IgD-negative memory B cell (primary cell): ENCODE data around the gene AGBL5. TPM values are rescaled to one million over a fixed set of nuclear protein-coding genes. Genes with fewer than 3 reads are reported as not detected.

Experiments used
- H3K27ac Mint-ChIP-seq, 3 donors: one replicate each; pipeline ENCODE4 v1.8.0; 2020 to 2022; ENCODE audit warnings: mild to moderate bottlenecking in 3 of 3, mixed read lengths in 3 of 3, moderate library complexity in 1 of 3
- H3K27me3 Mint-ChIP-seq: one replicate; pipeline ENCODE4 v1.8.0; 2021; ENCODE audit warnings: mixed read lengths
- H3K36me3 Mint-ChIP-seq: one replicate; pipeline ENCODE4 v1.8.0; 2020; ENCODE audit warnings: mild to moderate bottlenecking, mixed read lengths
- H3K4me1 Mint-ChIP-seq, 3 donors: one replicate each; pipeline ENCODE4 v1.8.0; 2020 to 2022; ENCODE audit warnings: mixed read lengths in 3 of 3, mild to moderate bottlenecking in 1 of 3
- H3K4me3 Mint-ChIP-seq, 4 donors: one replicate each; pipeline ENCODE4 v1.8.0; 2020 to 2022; ENCODE audit warnings: mild to moderate bottlenecking in 4 of 4, mixed read lengths in 4 of 4, moderate library complexity in 3 of 4
- H3K9me3 Mint-ChIP-seq, 3 donors: one replicate each; pipeline ENCODE4 v1.8.0; 2020 to 2021; ENCODE audit warnings: mixed read lengths in 3 of 3, mild to moderate bottlenecking in 1 of 3
- polyA plus RNA-seq: library from polyadenylated mRNA; unstranded; fragments of 300-500 nt; fragmentation: Illumina TruSeq; gene quantifications from one replicate; pipeline ENCODE4 v1.2.3, GENCODE V29; 2021

Gene AGBL5
- polyA plus RNA-seq, 1 donor from 2014 or later = 10.8 TPM

DNA sequence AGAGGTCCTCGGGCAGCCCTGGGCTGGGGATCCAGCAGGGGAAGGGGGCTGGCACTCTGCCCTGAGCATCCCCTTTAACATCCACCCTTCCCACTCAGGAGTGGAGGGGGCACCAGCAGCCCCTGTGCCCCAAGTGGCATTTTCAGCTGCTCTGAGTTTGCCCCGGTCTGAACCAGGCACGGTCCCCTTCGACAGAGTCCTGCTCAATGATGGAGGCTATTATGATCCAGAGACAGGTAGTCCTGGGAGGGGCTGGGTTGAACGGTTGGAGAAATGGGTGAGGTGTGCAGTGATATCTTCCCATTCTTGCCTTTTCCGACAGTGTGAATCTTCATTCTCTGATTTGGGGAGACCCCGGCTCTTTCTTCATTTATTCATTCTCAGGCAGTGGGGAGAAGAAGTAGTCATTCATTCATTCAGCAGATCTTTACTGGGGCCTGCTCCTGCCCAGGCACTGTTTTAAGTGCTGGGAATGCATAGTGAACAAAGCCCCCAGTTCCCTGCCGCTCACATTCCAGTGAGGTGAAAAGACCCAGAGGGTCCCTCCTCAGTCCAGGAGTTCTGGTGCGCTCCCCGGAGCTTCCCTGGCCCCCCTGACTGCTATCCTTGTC lies 33.7 kb downstream of the AGBL5 start:
- Mint-ChIP-seq H3K27me3 (no peaks in the 10 kb centered on the region), H3K4me3 (peak overlapping the region; percentile 83 to 94 (median 87)), H3K27ac (peak overlapping the region in 1 of 3 donors; percentile 82), H3K36me3 (no peaks in the 10 kb centered on the region), H3K9me3 (no peaks in the 10 kb centered on the region), H3K4me1 (peaks cover 10 to 18% (median 17%) of the 10 kb centered on the region in 3 donors)

DNA sequence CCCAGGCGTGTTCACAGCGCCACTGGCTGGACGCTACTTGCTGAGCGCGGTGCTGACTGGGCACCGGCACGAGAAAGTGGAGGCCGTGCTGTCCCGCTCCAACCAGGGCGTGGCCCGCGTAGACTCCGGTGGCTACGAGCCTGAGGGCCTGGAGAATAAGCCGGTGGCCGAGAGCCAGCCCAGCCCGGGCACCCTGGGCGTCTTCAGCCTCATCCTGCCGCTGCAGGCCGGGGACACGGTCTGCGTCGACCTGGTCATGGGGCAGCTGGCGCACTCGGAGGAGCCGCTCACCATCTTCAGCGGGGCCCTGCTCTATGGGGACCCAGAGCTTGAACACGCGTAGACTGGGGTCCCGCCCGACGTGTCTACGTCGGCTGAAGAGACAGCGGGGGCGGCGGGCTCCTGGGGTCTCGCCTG lies 34.2 kb downstream of the AGBL5 start:
- Mint-ChIP-seq H3K9me3 (no peaks in the 10 kb centered on the region), H3K4me1 (peaks cover 10 to 18% (median 17%) of the 10 kb centered on the region in 3 donors), H3K4me3 (peak overlapping the region; percentile 83 to 94 (median 87)), H3K36me3 (no peaks in the 10 kb centered on the region), H3K27me3 (no peaks in the 10 kb centered on the region), H3K27ac (peak overlapping the region in 1 of 3 donors; percentile 82)

- Mint-ChIP-seq H3K4me1 (peaks cover 7 to 13% (median 13%) of the 10 kb centered on the region in 3 donors), H3K27ac (peak overlapping the region in 2 of 3 donors; percentile 82 to 88), H3K27me3 (no peaks in the 10 kb centered on the region), H3K9me3 (no peaks in the 10 kb centered on the region), H3K4me3 (peak overlapping the region; percentile 85 to 94 (median 88)), H3K36me3 (no peaks in the 10 kb centered on the region)
These were observed 34.7 kb downstream of the AGBL5 start for GRCh38 chr2:27086090-27086723.

DNA sequence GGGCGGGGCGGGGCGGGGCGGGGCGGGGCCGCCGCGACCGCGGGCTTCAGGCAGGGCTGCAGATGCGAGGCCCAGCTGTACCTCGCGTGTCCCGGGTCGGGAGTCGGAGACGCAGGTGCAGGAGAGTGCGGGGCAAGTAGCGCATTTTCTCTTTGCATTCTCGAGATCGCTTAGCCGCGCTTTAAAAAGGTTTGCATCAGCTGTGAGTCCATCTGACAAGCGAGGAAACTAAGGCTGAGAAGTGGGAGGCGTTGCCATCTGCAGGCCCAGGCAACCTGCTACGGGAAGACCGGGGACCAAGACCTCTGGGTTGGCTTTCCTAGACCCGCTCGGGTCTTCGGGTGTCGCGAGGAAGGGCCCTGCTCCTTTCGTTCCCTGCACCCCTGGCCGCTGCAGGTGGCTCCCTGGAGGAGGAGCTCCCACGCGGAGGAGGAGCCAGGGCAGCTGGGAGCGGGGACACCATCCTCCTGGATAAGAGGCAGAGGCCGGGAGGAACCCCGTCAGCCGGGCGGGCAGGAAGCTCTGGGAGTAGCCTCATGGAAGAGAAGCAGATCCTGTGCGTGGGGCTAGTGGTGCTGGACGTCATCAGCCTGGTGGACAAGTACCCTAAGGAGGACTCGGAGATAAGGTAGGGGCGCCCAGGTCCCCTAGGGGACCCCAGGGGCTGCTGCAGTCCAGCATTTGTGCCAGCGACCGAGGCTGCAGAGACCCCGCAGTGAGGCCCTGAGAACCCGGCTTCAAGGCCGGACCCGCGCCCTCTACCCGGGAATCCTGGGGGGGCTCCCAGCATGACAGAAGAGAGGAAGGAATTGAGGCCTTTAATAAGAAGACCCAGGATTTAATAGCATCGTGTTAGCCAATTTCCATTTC lies 35.5 kb downstream of the AGBL5 start, which contains the start of gene KHK:
Gene KHK (plus strand): TSS at position 49 of the 870 bp plus-strand sequence. CDS start 488 bp downstream, at position 537.
- H3K27ac Mint-ChIP-seq = peak within 1 kb of the TSS in 2 of 3 donors; percentile 82 to 88
- H3K36me3 Mint-ChIP-seq = no peaks in the 10 kb centered on the region
- H3K27me3 Mint-ChIP-seq = no peaks in the 10 kb centered on the region
- no peaks in the 10 kb centered on the region for H3K9me3 Mint-ChIP-seq
- peaks cover 4 to 8% (median 8%) of the 10 kb centered on the region in 3 donors for H3K4me1 Mint-ChIP-seq
- H3K4me3 Mint-ChIP-seq = peak within 1 kb of the TSS; percentile 85 to 94 (median 88)

DNA sequence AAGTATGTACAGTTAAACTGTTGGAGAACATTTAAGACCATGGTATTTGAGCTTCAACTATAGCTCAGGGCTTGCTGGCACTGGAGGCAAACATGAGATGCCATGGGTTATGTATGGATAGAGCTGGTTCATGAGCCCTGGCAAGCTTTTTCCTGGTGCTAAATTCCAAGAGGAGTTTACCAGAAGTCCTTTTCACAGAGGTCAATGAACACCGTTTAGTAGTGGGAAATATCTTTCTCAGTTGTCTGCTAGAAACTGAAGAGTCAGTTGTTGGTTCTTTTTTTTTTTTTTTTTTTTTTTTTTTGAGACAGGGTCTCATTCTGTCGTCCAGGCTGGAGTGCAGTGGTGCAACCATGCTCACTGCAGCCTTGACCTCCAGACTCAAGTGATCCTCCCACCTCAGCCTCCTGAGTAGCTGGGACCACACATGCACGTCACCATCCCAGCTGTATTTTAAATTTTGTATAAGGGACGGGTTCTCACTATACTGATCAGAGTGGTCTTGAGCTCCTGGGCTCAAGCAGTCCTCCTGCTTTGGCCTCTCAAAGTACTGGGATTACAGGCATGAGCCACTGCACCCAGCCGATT lies 36.4 kb downstream of the AGBL5 start:
- no peaks in the 10 kb centered on the region for H3K9me3 Mint-ChIP-seq
- H3K4me3 Mint-ChIP-seq = peak overlapping the region; percentile 59 to 89 (median 72)
- H3K27me3 Mint-ChIP-seq = no peaks in the 10 kb centered on the region
- no peaks in the 10 kb centered on the region for H3K36me3 Mint-ChIP-seq
- peaks cover 4 to 8% (median 8%) of the 10 kb centered on the region in 3 donors for H3K4me1 Mint-ChIP-seq
- peak overlapping the region in 2 of 3 donors; percentile 46 to 54 for H3K27ac Mint-ChIP-seq

GRCh38 chr2:27088634-27089033 lies 37.2 kb downstream of the AGBL5 start:
- Mint-ChIP-seq H3K36me3 (no peaks in the 10 kb centered on the region), H3K27ac (peak overlapping the region in 1 of 3 donors; percentile 53), H3K9me3 (no peaks in the 10 kb centered on the region), H3K4me1 (peaks cover 4 to 8% (median 8%) of the 10 kb centered on the region in 3 donors), H3K27me3 (no peaks in the 10 kb centered on the region), H3K4me3 (peak overlapping the region in 2 of 4 donors; percentile 71 to 82)

DNA sequence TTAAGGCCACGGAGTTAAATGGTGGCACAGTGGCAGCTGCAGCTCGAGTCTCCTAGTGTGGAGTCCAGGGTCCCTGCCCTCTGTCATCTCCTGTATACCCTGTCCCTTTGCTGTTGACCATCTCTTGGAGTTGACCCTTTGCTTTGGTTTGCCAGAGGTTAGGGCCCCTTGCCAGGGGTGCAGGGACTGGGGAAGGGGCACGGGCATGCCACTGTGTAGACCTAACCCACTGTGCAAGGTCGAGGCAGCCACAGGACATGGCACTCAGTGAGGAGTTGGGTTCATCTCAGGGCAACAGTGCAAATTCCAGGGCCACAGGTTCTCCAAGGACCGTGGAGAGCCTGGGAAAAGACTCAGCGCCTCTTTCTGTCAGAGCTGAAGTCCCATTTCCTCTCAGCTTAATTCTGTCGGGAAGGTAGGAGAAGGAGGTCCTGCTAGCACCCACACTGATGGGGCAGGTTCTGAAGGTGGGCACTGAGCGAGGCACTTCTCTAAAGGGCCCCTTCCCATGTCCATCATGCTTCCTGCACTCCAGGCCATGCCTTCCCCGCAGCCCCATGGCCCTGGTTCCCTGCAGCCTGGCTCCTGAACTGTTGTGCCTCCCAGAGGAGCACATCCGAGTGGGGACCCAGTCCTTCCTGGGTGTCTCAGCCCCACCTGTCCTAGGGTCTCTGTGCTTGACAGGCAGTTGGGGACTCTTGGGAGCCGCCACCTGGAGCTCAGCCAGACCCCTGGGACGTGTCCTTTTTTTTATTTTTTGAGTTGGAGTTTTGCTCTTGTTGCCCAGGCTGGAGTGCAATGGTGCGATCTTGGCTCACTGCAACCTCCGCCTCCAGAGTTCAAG lies 37.9 kb downstream of the AGBL5 start:
- Mint-ChIP-seq H3K4me3 (peak overlapping the region in 1 of 4 donors; percentile 82), H3K27ac (no peak overlapping the region)

DNA sequence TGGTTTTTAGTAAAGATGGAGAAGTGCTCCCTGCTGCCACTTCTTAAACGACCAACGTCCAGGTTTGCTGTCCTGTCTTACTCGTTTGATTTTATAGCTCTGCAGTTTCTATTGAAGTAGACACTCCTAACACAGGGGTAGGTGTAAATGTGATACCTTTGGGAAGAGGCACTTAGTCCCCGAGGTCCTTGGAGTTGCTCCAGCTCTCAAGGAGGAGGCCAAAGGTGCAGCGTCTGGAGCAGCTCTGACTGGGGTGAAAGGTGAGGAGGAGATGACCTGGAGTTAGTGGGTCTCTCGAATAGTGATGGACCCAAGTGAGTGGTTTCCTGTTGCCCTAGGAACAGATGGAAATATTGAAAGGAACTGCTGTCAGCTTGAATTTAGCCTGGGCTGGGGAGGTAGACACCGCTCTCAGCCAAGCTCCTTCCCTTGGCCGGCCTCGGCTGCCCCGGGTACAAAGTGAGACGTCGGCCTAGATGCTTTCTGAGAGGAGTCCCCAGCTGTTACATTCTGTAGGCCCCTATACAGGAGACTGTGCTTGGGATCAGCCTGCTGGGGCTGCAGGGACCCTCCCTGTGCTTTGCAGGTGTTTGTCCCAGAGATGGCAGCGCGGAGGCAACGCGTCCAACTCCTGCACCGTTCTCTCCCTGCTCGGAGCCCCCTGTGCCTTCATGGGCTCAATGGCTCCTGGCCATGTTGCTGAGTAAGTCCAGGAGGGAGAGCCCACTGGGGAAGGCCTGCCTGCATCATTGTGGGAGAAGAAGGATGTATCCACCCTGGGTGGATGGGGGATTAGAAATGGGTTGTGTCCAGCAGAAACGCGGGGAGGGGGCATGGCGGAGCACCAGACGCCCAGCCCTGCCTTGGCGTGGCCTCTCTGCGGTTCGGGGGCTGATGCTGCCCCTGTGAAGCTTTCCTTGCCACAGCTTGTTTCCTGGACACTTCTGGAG lies 40.6 kb downstream of the AGBL5 start:
- Mint-ChIP-seq H3K27me3 (no peaks in the 10 kb centered on the region), H3K4me1 (peaks cover 4 to 16% (median 8%) of the 10 kb centered on the region in 3 donors), H3K27ac (peak overlapping the region in 1 of 3 donors; percentile 31)

More for the DNA sequence above, 37.9 kb downstream of the AGBL5 start:
- H3K9me3 Mint-ChIP-seq = no peaks in the 10 kb centered on the region
- H3K36me3 Mint-ChIP-seq = no peaks in the 10 kb centered on the region
- H3K27me3 Mint-ChIP-seq = no peaks in the 10 kb centered on the region
- peaks cover 4 to 8% (median 8%) of the 10 kb centered on the region in 3 donors for H3K4me1 Mint-ChIP-seq

DNA sequence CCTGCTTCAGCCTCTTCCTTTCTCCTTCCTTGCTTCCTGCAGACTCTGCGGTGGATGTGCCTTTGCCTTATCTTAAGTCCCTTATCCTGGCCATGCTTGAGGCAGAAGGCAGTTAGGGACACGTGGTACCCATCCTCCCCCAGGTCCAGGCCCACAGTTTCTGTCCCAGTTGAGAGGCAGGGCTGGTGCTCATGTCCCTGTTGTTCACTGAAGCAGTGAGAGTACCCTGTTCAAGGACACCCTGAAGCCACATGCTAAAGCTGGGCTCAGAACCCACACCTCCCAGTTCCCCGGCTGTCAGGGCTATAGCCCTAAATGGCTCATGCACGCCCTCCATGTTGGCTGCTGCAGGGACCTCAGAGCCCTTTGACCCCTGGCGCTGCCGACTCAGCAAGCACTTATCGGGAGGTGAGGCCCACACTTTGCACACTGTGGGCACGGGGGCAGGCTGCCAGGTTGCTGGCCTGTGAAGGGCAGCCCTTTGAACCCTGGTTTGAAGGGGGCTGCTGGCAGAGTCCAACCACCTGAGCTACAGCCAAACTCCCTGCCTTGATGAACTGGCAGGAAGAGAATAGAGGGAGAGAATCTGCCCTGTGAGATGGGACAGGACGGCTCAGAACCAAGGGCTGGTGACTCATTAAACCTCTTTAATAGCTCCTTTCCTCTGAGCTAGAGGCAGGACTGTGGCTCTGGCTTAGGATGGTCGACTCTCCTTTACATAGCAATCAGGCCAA lies 41.4 kb downstream of the AGBL5 start:
- no peak overlapping the region for H3K4me3 Mint-ChIP-seq
- H3K4me1 Mint-ChIP-seq = peaks cover under 1 to 12% (median 5%) of the 10 kb centered on the region in 3 donors
- no peaks in the 10 kb centered on the region for H3K9me3 Mint-ChIP-seq
- no peaks in the 10 kb centered on the region for H3K36me3 Mint-ChIP-seq
- H3K27ac Mint-ChIP-seq = no peak overlapping the region
- no peaks in the 10 kb centered on the region for H3K27me3 Mint-ChIP-seq

More for the DNA sequence above, 40.6 kb downstream of the AGBL5 start:
- H3K36me3 Mint-ChIP-seq = no peaks in the 10 kb centered on the region
- H3K9me3 Mint-ChIP-seq = no peaks in the 10 kb centered on the region
- H3K4me3 Mint-ChIP-seq = peak overlapping the region in 1 of 4 donors; percentile 63

- Mint-ChIP-seq H3K9me3 (no peaks in the 10 kb centered on the region), H3K4me3 (no peak overlapping the region), H3K27me3 (no peaks in the 10 kb centered on the region), H3K4me1 (peaks cover 0 to 12% (median 6%) of the 10 kb centered on the region in 3 donors), H3K36me3 (no peaks in the 10 kb centered on the region), H3K27ac (no peak overlapping the region)
These were observed 42.2 kb downstream of the AGBL5 start for GRCh38 chr2:27093430-27094352.

DNA sequence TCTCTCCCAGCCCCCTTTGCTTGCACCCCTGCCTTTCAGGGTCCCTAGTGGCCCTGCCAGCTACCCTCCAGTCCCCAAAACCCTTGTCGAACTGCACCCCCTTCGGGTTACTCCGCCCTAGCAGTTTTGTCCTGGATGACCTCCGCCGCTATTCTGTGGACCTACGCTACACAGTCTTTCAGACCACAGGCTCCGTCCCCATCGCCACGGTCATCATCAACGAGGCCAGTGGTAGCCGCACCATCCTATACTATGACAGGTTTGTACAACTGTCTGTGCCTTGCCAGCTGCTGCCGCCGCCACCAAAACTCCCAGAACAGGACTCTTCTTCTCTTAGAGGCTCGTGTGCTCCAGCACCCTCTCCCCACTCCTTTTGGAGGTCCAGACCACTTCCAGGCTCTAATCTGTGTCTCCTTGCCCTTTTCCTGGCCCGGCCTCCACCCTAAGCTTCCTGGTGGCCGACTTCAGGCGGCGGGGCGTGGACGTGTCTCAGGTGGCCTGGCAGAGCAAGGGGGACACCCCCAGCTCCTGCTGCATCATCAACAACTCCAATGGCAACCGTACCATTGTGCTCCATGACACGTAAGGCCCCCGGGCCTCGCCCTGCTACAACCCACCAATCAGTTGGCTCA lies 43.0 kb downstream of the AGBL5 start:
- no peak overlapping the region for H3K4me3 Mint-ChIP-seq

More for the DNA sequence above, 43.0 kb downstream of the AGBL5 start:
- H3K36me3 Mint-ChIP-seq = no peaks in the 10 kb centered on the region
- no peaks in the 10 kb centered on the region for H3K9me3 Mint-ChIP-seq
- peaks cover 0 to 12% (median 6%) of the 10 kb centered on the region in 3 donors for H3K4me1 Mint-ChIP-seq
- H3K27ac Mint-ChIP-seq = no peak overlapping the region
- H3K27me3 Mint-ChIP-seq = no peaks in the 10 kb centered on the region
